HG02852 (cell line): ENCODE measurements around the gene ZNF599.
"Not testable (repeated sequence)": the region's sequence is repeated elsewhere in the genome, so short reads cannot be mapped to it uniquely, and the experiment has no call there.

ENCODE experiments used
- ATAC-seq: cut with Tn5 transposase; IDR thresholded peaks from one replicate; pipeline ENCODE4 v1.9.1; 2021; ENCODE audit warnings: mild to moderate bottlenecking, moderate library complexity; ENCODE audit not compliant: unreplicated experiment

ZNF599 gene

GRCh38 chr19:34772697-34773554, at the start of gene ZNF599:
Gene ZNF599 (minus strand): TSS chr19:34773215. CDS start chr19:34772841, 374 bp downstream.
- peak; percentile 93 for ATAC-seq

GRCh38 chr19:34818270-34818669, 45.3 kb upstream of the ZNF599 start:
- no peak for ATAC-seq

- ATAC-seq, result no peak
Measured at GRCh38 chr19:34816708-34817107, 43.7 kb upstream of the ZNF599 start.

- no peak for ATAC-seq
Measured at GRCh38 chr19:34808566-34808965, 35.6 kb upstream of the ZNF599 start.

GRCh38 chr19:34806976-34807860, 34.2 kb upstream of the ZNF599 start:
- no peak for ATAC-seq

GRCh38 chr19:34804115-34804514, 31.1 kb upstream of the ZNF599 start:
- no peak for ATAC-seq

GRCh38 chr19:34796953-34797352, 23.9 kb upstream of the ZNF599 start:
- not testable (repeated sequence) for ATAC-seq

GRCh38 chr19:34794066-34794960, 21.3 kb upstream of the ZNF599 start:
- no peak for ATAC-seq

- ATAC-seq, result no peak
Measured at GRCh38 chr19:34793565-34793964, 20.6 kb upstream of the ZNF599 start.

GRCh38 chr19:34788074-34788473, 15.1 kb upstream of the ZNF599 start:
- no peak for ATAC-seq

GRCh38 chr19:34787059-34787824, 14.2 kb upstream of the ZNF599 start:
- ATAC-seq, result no peak

- no peak for ATAC-seq
Measured at GRCh38 chr19:34786236-34786635, 13.2 kb upstream of the ZNF599 start.

GRCh38 chr19:34779652-34780051, 6.6 kb upstream of the ZNF599 start:
- no peak for ATAC-seq

GRCh38 chr19:34778342-34778741, 5.3 kb upstream of the ZNF599 start:
- ATAC-seq, result no peak

- ATAC-seq, result no peak
Measured at GRCh38 chr19:34774857-34775256, 1.8 kb upstream of the ZNF599 start.

GRCh38 chr19:34773555-34773864, 495 bp upstream of the ZNF599 start:
- ATAC-seq, result no peak

- ATAC-seq, result no peak
Measured at GRCh38 chr19:34767951-34768350, 5.1 kb downstream of the ZNF599 start.

GRCh38 chr19:34766386-34766785, 6.6 kb downstream of the ZNF599 start:
- no peak for ATAC-seq

- no peak for ATAC-seq
Measured at GRCh38 chr19:34759218-34759917, 13.6 kb downstream of the ZNF599 start.

GRCh38 chr19:34757441-34757840, 15.6 kb downstream of the ZNF599 start:
- no peak for ATAC-seq
